Measurements from ENCODE around the gene FOXO1. TPM values are rescaled to one million over a fixed set of nuclear protein-coding genes. Genes with fewer than 3 reads are reported as not detected.

FOXO1 gene
- total RNA-seq, 1 donor from 2014 or later = 8.9 TPM

DNA sequence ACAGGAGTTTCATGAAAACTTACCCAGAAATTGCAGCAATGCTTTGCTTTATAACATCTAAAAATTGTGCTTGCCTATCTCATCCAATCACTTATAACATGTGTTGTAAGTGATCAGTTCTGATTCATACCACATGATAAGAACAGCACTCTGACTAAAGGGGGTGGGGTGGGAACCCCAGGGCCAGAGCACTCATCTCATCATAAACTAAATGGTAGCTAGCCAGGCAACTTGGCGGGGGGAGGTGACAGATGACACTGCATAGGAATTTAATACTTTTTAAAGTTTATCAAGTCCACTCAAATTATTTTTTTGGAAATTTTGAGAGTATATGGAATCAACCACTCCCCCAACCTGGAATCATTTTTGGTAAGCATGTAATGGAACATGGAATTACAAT, 42.1 kb downstream of the FOXO1 start:
- Mint-ChIP-seq H3K4me1 (peaks cover 14% of the 10 kb centered on the region), H3K9me3 (peaks cover 2% of the 10 kb centered on the region), H3K36me3 (ENCODE audit: low read depth) (no peaks in the 10 kb centered on the region), H3K27me3 (ENCODE audit: low read depth) (no peaks in the 10 kb centered on the region), H3K27ac (ENCODE audit: unreplicated experiment) (no peak overlapping the region), H3K4me3 (no peak overlapping the region)
- TF ChIP-seq, protein P1, sequence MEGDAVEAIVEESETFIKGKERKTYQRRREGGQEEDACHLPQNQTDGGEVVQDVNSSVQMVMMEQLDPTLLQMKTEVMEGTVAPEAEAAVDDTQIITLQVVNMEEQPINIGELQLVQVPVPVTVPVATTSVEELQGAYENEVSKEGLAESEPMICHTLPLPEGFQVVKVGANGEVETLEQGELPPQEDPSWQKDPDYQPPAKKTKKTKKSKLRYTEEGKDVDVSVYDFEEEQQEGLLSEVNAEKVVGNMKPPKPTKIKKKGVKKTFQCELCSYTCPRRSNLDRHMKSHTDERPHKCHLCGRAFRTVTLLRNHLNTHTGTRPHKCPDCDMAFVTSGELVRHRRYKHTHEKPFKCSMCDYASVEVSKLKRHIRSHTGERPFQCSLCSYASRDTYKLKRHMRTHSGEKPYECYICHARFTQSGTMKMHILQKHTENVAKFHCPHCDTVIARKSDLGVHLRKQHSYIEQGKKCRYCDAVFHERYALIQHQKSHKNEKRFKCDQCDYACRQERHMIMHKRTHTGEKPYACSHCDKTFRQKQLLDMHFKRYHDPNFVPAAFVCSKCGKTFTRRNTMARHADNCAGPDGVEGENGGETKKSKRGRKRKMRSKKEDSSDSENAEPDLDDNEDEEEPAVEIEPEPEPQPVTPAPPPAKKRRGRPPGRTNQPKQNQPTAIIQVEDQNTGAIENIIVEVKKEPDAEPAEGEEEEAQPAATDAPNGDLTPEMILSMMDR (conservative IDR thresholded peaks at IDR 0.05) = no peak
- no peak for DNase-seq (ENCODE audit: low read depth, low spot score)

DNA sequence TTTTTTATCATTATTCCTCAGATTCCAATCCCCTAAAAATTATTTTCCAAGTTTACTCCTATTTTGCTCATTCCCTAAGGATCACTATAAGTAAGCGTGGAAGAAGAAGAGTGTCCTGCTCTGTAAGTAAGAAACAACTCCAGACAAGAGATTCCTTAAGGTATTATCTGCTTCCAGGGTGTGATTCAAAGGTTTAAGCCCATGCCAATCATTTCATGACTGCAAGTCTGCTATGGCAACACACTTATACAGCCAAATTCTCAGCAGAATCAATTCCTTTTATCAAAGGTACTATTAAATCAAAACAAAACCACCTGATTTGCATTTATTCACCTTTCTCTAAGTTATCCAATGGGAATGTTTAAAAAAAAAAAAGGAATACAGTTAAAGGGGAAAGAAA, 43.7 kb downstream of the FOXO1 start:
- peaks cover 14% of the 10 kb centered on the region for H3K4me1 Mint-ChIP-seq
- no peak for DNase-seq (ENCODE audit: low read depth, low spot score)
- H3K27me3 Mint-ChIP-seq (ENCODE audit: low read depth) = no peaks in the 10 kb centered on the region
- TF ChIP-seq, protein P1 (conservative IDR thresholded peaks at IDR 0.05) = no peak
- peaks cover 5% of the 10 kb centered on the region for H3K9me3 Mint-ChIP-seq
- no peak overlapping the region for H3K27ac Mint-ChIP-seq (ENCODE audit: unreplicated experiment)
- H3K4me3 Mint-ChIP-seq = no peak overlapping the region
- no peaks in the 10 kb centered on the region for H3K36me3 Mint-ChIP-seq (ENCODE audit: low read depth)

- no peaks in the 10 kb centered on the region for H3K36me3 Mint-ChIP-seq (ENCODE audit: low read depth)
- TF ChIP-seq, protein P1 (conservative IDR thresholded peaks at IDR 0.05) = no peak
- H3K4me1 Mint-ChIP-seq = peaks cover 14% of the 10 kb centered on the region
- no peaks in the 10 kb centered on the region for H3K27me3 Mint-ChIP-seq (ENCODE audit: low read depth)
- no peak overlapping the region for H3K4me3 Mint-ChIP-seq
- peaks cover 5% of the 10 kb centered on the region for H3K9me3 Mint-ChIP-seq
- H3K27ac Mint-ChIP-seq (ENCODE audit: unreplicated experiment) = no peak overlapping the region
- DNase-seq (ENCODE audit: low read depth, low spot score) = no peak
Observed at GRCh38 chr13:40622246-40622645, 44.2 kb downstream of the FOXO1 start.

- Mint-ChIP-seq H3K4me1 (peaks cover 31% of the 10 kb centered on the region), H3K27me3 (ENCODE audit: low read depth) (no peaks in the 10 kb centered on the region), H3K27ac (ENCODE audit: unreplicated experiment) (no peak overlapping the region), H3K4me3 (no peak overlapping the region), H3K36me3 (ENCODE audit: low read depth) (no peaks in the 10 kb centered on the region), H3K9me3 (peaks cover 5% of the 10 kb centered on the region)
- TF ChIP-seq, protein P1 (conservative IDR thresholded peaks at IDR 0.05) = no peak
- DNase-seq (ENCODE audit: low read depth, low spot score) = no peak
Observed at GRCh38 chr13:40619479-40619814, 47.0 kb downstream of the FOXO1 start.

GRCh38 chr13:40618581-40619478, 47.6 kb downstream of the FOXO1 start:
- H3K4me1 Mint-ChIP-seq = peaks cover 35% of the 10 kb centered on the region
- H3K27ac Mint-ChIP-seq (ENCODE audit: unreplicated experiment) = no peak overlapping the region
- H3K27me3 Mint-ChIP-seq (ENCODE audit: low read depth) = no peaks in the 10 kb centered on the region
- H3K4me3 Mint-ChIP-seq = no peak overlapping the region
- TF ChIP-seq, protein P1 (conservative IDR thresholded peaks at IDR 0.05) = no peak
- H3K36me3 Mint-ChIP-seq (ENCODE audit: low read depth) = no peaks in the 10 kb centered on the region
- peaks cover 5% of the 10 kb centered on the region for H3K9me3 Mint-ChIP-seq
- no peak for DNase-seq (ENCODE audit: low read depth, low spot score)

Measured in neural crest cell (in vitro differentiated cells).